Upper lobe of right lung (tissue), 1 donor: ENCODE data around the gene BTLA. TPM values are rescaled to one million over a fixed set of nuclear protein-coding genes. Genes with fewer than 3 reads are reported as not detected.

Source experiments
- ATAC-seq: fragments of 200-7000 bp; cut with Tn5 transposase; one replicate; pipeline ENCODE4 v1.9.1; 2020; ENCODE audit warnings: mild to moderate bottlenecking, moderate library complexity
- DNase-seq: peaks from one replicate; pipeline ENCODE4 v3.0.0-alpha.2; 2020
- H3K27ac ChIP-seq: fragments of 200-600 bp; one replicate; pipeline ENCODE4 v1.8.0; 2022
- H3K27me3 ChIP-seq: fragments of 200-600 bp; one replicate; pipeline ENCODE4 v1.8.0; 2022; ENCODE audit warnings: mild to moderate bottlenecking
- H3K36me3 ChIP-seq: fragments of 200-600 bp; one replicate; pipeline ENCODE4 v1.8.0; 2022
- H3K4me1 ChIP-seq: fragments of 200-600 bp; one replicate; pipeline ENCODE4 v1.8.0; 2022
- H3K4me3 ChIP-seq: fragments of 200-600 bp; one replicate; pipeline ENCODE4 v1.8.0; 2022; ENCODE audit warnings: mild to moderate bottlenecking
- H3K9me3 ChIP-seq: fragments of 200-600 bp; one replicate; pipeline ENCODE4 v1.8.0; 2022
- CTCF ChIP-seq: fragments of 200-600 bp; IDR thresholded peaks from one replicate; pipeline ENCODE4 v1.8.0; 2022; ENCODE audit warnings: antibody characterized with exemption
- intact Hi-C: fragments of 100-400 bp; cut with DNase I; formaldehyde crosslinking; loops from one replicate; pipeline ENCODE4 v1.11.0; 2022
- total RNA-seq: library from RNA; stranded (reverse); fragmentation: NEBNext Ultra II Directional; extraction: Animal tissue kit (Norgen Biotek cat#: 25700); gene quantifications from one replicate; pipeline ENCODE4 v1.2.1, GENCODE V29; 2021
- donor health status: DM: no; HTN: yes; CAD: no; lungs with severe emphysema.

Gene BTLA
- total RNA-seq, 1 donor from 2014 or later, result 0.78 TPM

DNA sequence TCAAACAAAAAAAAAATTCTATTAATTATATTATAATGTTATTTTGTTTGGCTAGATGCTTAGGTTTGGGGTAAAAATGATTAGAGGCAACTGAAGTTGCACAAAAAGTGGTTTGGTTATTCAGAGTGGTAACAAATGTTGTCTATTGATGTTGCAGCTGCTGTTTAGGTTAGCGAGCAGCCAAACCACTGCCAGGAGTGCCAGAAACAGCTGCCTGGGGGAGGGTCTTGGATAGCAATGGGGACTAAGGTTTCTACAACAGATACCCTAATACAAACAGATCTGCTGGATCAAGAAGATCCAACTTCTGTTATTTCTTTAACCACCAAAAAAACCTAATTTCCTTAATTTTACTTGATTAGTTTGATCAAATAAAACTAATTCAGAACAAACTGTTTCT, 26.6 kb downstream of the BTLA start:
- Histone ChIP-seq H3K27me3 (no peaks in the 10 kb centered on the region), H3K4me3 (no peak overlapping the region), H3K9me3 (no peaks in the 10 kb centered on the region), H3K4me1 (no peaks in the 10 kb centered on the region), H3K27ac (no peak overlapping the region), H3K36me3 (no peaks in the 10 kb centered on the region)
- TF ChIP-seq CTCF, result no peak
- ATAC-seq (no peak), DNase-seq (no peak)
- intact Hi-C loops, result no loop called here

DNA sequence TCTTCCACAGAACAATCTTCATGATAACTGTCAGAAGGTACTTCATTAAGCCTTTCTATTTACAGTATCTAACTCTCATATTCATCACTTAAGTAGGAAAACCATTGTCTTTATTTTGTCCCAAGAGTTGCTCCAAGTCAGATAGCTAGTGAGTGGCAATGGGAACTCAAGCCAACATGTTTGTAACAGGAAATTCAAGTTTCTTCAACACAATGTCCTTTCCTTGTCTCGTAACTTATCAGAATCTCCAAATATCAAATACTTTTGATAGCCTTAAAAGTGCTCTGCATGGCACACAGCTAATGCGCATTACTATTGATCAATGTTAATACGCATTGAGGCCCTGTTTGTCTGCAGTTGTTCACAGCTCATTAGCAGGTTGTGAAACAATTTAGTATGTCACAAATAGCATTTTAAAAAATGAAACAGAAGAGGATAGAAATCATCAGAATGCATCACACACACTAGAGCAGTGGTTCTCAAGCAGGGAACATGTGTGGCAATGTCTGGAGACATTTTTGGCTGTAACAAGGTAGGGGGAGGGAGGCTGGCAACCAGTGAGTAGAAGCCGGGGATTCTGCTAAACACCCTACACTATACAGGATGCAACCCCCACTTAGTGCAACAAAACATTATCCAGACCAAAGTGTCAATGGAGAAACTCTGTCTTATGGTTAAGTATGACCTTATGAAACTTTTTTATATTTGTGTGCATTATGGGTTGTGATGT, 27.5 kb downstream of the BTLA start:
- ATAC-seq, result no peak

GRCh38 chr3:112470788-112471187, 28.5 kb downstream of the BTLA start:
- intact Hi-C loops, result no loop called here
- no peak for DNase-seq
- Histone ChIP-seq H3K4me1 (no peaks in the 10 kb centered on the region), H3K27ac (no peak overlapping the region), H3K4me3 (no peak overlapping the region), H3K9me3 (no peaks in the 10 kb centered on the region), H3K36me3 (no peaks in the 10 kb centered on the region), H3K27me3 (no peaks in the 10 kb centered on the region)
- no peak for TF ChIP-seq CTCF
- ATAC-seq, result no peak

More for the DNA sequence above, 27.5 kb downstream of the BTLA start:
- H3K4me3 ChIP-seq, result no peak overlapping the region
- DNase-seq, result no peak
- no peak for TF ChIP-seq CTCF
- no peaks in the 10 kb centered on the region for H3K27me3 ChIP-seq
- H3K4me1 ChIP-seq, result no peaks in the 10 kb centered on the region
- no peaks in the 10 kb centered on the region for H3K9me3 ChIP-seq
- no peak overlapping the region for H3K27ac ChIP-seq
- no peaks in the 10 kb centered on the region for H3K36me3 ChIP-seq
- intact Hi-C loops, result no loop called here

DNA sequence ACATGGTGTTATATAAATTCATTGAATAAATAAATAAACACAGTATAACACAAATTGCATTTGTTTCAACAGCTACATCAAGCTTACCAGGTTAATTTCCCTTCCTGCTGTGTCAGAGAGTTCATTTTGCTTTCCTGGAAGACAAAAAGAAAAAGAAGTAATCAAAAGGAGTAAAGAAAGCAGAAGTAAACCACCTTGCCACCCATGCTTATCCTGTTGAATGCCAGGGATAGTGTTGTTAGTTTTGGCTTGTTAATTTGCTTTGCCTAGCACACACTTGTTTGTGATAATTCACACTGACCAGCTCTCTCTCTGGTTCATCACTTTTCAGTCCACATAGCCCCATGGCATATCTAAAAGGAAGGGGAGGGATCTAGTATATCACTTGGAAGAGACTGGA, 29.6 kb downstream of the BTLA start:
- intact Hi-C loops, result no loop called here
- H3K4me1 ChIP-seq, result peaks cover 5% of the 10 kb centered on the region
- H3K36me3 ChIP-seq, result no peaks in the 10 kb centered on the region
- H3K27ac ChIP-seq, result no peak overlapping the region
- no peak overlapping the region for H3K4me3 ChIP-seq
- TF ChIP-seq CTCF, result no peak
- ATAC-seq (no peak), DNase-seq (no peak)
- no peaks in the 10 kb centered on the region for H3K27me3 ChIP-seq
- H3K9me3 ChIP-seq, result no peaks in the 10 kb centered on the region

DNA sequence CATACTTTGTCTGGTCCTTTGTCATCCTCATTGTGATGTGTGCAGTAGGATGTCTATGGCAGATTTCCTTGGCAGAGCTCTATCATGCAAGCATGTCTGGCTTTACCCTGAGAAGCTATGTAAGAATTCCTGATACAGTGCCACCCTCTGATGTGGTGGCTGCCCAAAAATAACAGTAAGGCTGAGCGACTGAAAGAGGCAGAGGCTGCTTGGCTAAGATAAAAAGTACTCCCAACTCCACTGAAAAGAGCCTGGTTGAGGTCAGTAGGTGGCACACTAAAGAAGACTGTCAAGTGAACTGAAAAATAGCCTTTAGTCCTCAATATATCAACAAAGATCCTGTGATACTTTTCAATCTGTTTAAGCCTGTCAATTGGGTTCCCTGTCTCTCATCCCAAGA, 31.7 kb downstream of the BTLA start:
- no peaks in the 10 kb centered on the region for H3K9me3 ChIP-seq
- H3K36me3 ChIP-seq, result no peaks in the 10 kb centered on the region
- DNase-seq (no peak), ATAC-seq (no peak)
- H3K4me3 ChIP-seq, result no peak overlapping the region
- intact Hi-C loops, result no loop called here
- peaks cover 16% of the 10 kb centered on the region for H3K4me1 ChIP-seq
- no peaks in the 10 kb centered on the region for H3K27me3 ChIP-seq
- TF ChIP-seq CTCF, result no peak
- no peak overlapping the region for H3K27ac ChIP-seq

- Histone ChIP-seq H3K27ac (no peak overlapping the region), H3K36me3 (no peaks in the 10 kb centered on the region), H3K9me3 (no peaks in the 10 kb centered on the region), H3K4me3 (no peak overlapping the region), H3K27me3 (no peaks in the 10 kb centered on the region), H3K4me1 (peaks cover 16% of the 10 kb centered on the region)
- intact Hi-C loops, result no loop called here
- no peak for DNase-seq
- ATAC-seq, result no peak
- no peak for TF ChIP-seq CTCF
Observed at GRCh38 chr3:112466020-112466419, 33.3 kb downstream of the BTLA start.
